H9 (cell line): ENCODE measurements around the gene KRT80. TPM values are rescaled to one million over a fixed set of nuclear protein-coding genes. Genes with fewer than 3 reads are reported as not detected.

Experiments used
- DNase-seq: peaks from one replicate; pipeline ENCODE4 v3.0.0-alpha.2; 2017
- H2AFZ ChIP-seq: one replicate; pipeline ENCODE4 v1.6.1; 2013; ENCODE audit warnings: mild to moderate bottlenecking, low read length, control low read depth, moderate library complexity
- H2AK5ac ChIP-seq: 2 replicates; pipeline ENCODE4 v1.6.1; 2013; ENCODE audit warnings: low read length, control low read depth, mixed read lengths; ENCODE audit not compliant: insufficient read length
- H2BK120ac ChIP-seq: one replicate; pipeline ENCODE4 v1.6.1; 2013; ENCODE audit warnings: low read depth, mild to moderate bottlenecking, low read length, control low read depth, inconsistent platforms; ENCODE audit not compliant: poor library complexity, severe bottlenecking
- H2BK12ac ChIP-seq: 2 replicates; pipeline ENCODE4 v1.6.1; 2013; ENCODE audit warnings: low read length, control low read depth, mixed read lengths, low read depth; ENCODE audit not compliant: insufficient read length
- H2BK15ac ChIP-seq: 2 replicates; pipeline ENCODE4 v1.6.1; 2013; ENCODE audit warnings: low read depth, low read length, control low read depth
- H2BK20ac ChIP-seq: one replicate; pipeline ENCODE4 v1.6.1; 2013; ENCODE audit warnings: low read depth, mild to moderate bottlenecking, low read length, control low read depth, inconsistent platforms; ENCODE audit not compliant: poor library complexity, severe bottlenecking
- H2BK5ac ChIP-seq: 2 replicates; pipeline ENCODE4 v1.6.1; 2013; ENCODE audit warnings: low read length, control low read depth, mixed read lengths; ENCODE audit not compliant: insufficient read length
- H3K14ac ChIP-seq: 2 replicates; pipeline ENCODE4 v1.6.1; 2013; ENCODE audit warnings: low read length, control low read depth; ENCODE audit not compliant: insufficient read depth
- H3K18ac ChIP-seq: 2 replicates; pipeline ENCODE4 v1.6.1; 2013; ENCODE audit warnings: low read depth, mild to moderate bottlenecking, mixed read lengths, low read length, control low read depth; ENCODE audit not compliant: insufficient read length
- H3K23ac ChIP-seq: 2 replicates; pipeline ENCODE4 v1.6.1; 2013; ENCODE audit warnings: low read length, control low read depth, mixed read lengths, low read depth; ENCODE audit not compliant: insufficient read length
- H3K23me2 ChIP-seq: 2 replicates; pipeline ENCODE4 v1.6.1; 2013; ENCODE audit warnings: low read depth, mild to moderate bottlenecking, mixed read lengths, low read length, control low read depth; ENCODE audit not compliant: insufficient read length, poor library complexity, severe bottlenecking
- H3K27ac ChIP-seq: 2 replicates; pipeline ENCODE4 v1.5.1; 2013; ENCODE audit warnings: low read length, control low read depth, mixed read lengths, low read depth; ENCODE audit not compliant: insufficient read length
- H3K27me3 ChIP-seq: 2 replicates; pipeline ENCODE4 v1.6.1; 2013; ENCODE audit warnings: low read length, control low read depth, inconsistent platforms; ENCODE audit not compliant: insufficient read depth
- H3K4ac ChIP-seq: 2 replicates; pipeline ENCODE4 v1.6.1; 2013; ENCODE audit warnings: low read depth, mild to moderate bottlenecking, control low read depth, inconsistent platforms, low read length, moderate library complexity
- H3K4me1 ChIP-seq: 2 replicates; pipeline ENCODE4 v1.6.1; 2013; ENCODE audit warnings: low read length, control low read depth, inconsistent platforms; ENCODE audit not compliant: insufficient read depth
- H3K4me2 ChIP-seq: 2 replicates; pipeline ENCODE4 v1.6.1; 2013; ENCODE audit warnings: low read length, control low read depth, mixed read lengths; ENCODE audit not compliant: insufficient read length, insufficient read depth
- H3K56ac ChIP-seq: 2 replicates; pipeline ENCODE4 v1.6.1; 2013; ENCODE audit warnings: low read depth, mild to moderate bottlenecking, mixed read lengths, low read length, control low read depth; ENCODE audit not compliant: insufficient read length
- H3K79me1 ChIP-seq: 2 replicates; pipeline ENCODE4 v1.6.1; 2013; ENCODE audit warnings: low read depth, mild to moderate bottlenecking, moderate library complexity, low read length, control low read depth, inconsistent platforms; ENCODE audit not compliant: insufficient read depth, poor library complexity, severe bottlenecking
- H3K79me2 ChIP-seq: 2 replicates; pipeline ENCODE4 v1.6.1; 2013; ENCODE audit warnings: low read length, control low read depth, inconsistent platforms; ENCODE audit not compliant: insufficient read depth
- H3K9ac ChIP-seq: 2 replicates; pipeline ENCODE4 v1.6.1; 2013; ENCODE audit warnings: low read length, control low read depth, mixed read lengths; ENCODE audit not compliant: insufficient read length; ENCODE audit errors: extremely low read depth
- H3K9me3 ChIP-seq: one replicate; pipeline ENCODE4 v1.6.1; 2013; ENCODE audit warnings: low read depth, low read length, inconsistent platforms; ENCODE audit not compliant: control insufficient read depth
- H3T11ph ChIP-seq: one replicate; pipeline ENCODE4 v1.6.1; 2013; ENCODE audit warnings: mild to moderate bottlenecking, low read length, control low read depth, inconsistent platforms
- H4K20me1 ChIP-seq: one replicate; pipeline ENCODE4 v1.6.1; 2013; ENCODE audit not compliant: control insufficient read depth, insufficient read length, insufficient read depth
- H4K5ac ChIP-seq: 2 replicates; pipeline ENCODE4 v1.6.1; 2013; ENCODE audit warnings: low read depth, mild to moderate bottlenecking, mixed read lengths, low read length, control low read depth; ENCODE audit not compliant: insufficient read length
- H4K8ac ChIP-seq: replicated peaks from 2 replicates; pipeline ENCODE4 v1.6.1; 2013; ENCODE audit warnings: low read length, control low read depth, mixed read lengths, low read depth; ENCODE audit not compliant: insufficient read length
- H4K91ac ChIP-seq: 2 replicates; pipeline ENCODE4 v1.6.1; 2013; ENCODE audit warnings: low read depth, mild to moderate bottlenecking, moderate library complexity, mixed read lengths, low read length, control low read depth; ENCODE audit not compliant: insufficient read length
- H3K27ac Mint-ChIP-seq, 3 experiments: 2 replicates in 2 of 3; 3 replicates in 1 of 3; pipeline ENCODE4 v1.8.0; 2020 to 2021; ENCODE audit warnings: mixed read lengths in 3 of 3, mild to moderate bottlenecking in 1 of 3, moderate library complexity in 1 of 3
- H3K27me3 Mint-ChIP-seq: 2 replicates; pipeline ENCODE4 v1.8.0; 2021; ENCODE audit warnings: low read depth, mild to moderate bottlenecking, moderate library complexity, mixed read lengths
- H3K36me3 Mint-ChIP-seq, 3 experiments: 2 replicates in 2 of 3; 3 replicates in 1 of 3; pipeline ENCODE4 v1.8.0; 2020 to 2021; ENCODE audit warnings: low read depth in 3 of 3, mixed read lengths in 3 of 3; ENCODE audit not compliant: insufficient read depth in 1 of 3
- H3K4me1 Mint-ChIP-seq, 2 experiments: 2 replicates each; pipeline ENCODE4 v1.8.0; 2020; ENCODE audit warnings: mixed read lengths in 2 of 2
- H3K4me3 Mint-ChIP-seq, 2 experiments: 2 replicates in 1 of 2; 3 replicates in 1 of 2; pipeline ENCODE4 v1.8.0; 2020 to 2021; ENCODE audit warnings: mild to moderate bottlenecking in 2 of 2, mixed read lengths in 2 of 2, moderate library complexity in 1 of 2
- H3K9me3 Mint-ChIP-seq, 2 experiments: 2 replicates in 1 of 2; 3 replicates in 1 of 2; pipeline ENCODE4 v1.8.0; 2020; ENCODE audit warnings: mild to moderate bottlenecking in 2 of 2, mixed read lengths in 2 of 2, moderate library complexity in 1 of 2
- CTCF ChIP-seq: fragments of 200-600 bp; sonication (generic); conservative IDR thresholded peaks from 3 replicates; pipeline ENCODE4 v1.8.0; 2021; ENCODE audit warnings: antibody characterized with exemption, mild to moderate bottlenecking
- WGBS: extraction: QIAGEN DNeasy Blood & Tissue Kit; methylation state at CpG from one replicate; pipeline ENCODE4 v1.1.7; 2013; ENCODE audit warnings: missing lambda C conversion rate, low lambda C conversion rate, mixed read lengths; ENCODE audit not compliant: insufficient read length; ENCODE audit errors: extremely low coverage; 5-methylcytosine and 5-hydroxymethylcytosine counted together
- total RNA-seq: library from RNA; stranded (reverse); gene quantifications from 2 replicates; pipeline ENCODE4 v1.2.1, GENCODE V29; 2021

The KRT80 gene
- total RNA-seq, 1 experiment from 2014 or later, result not detected

GRCh38 chr12:52178443-52178842 lies 13.4 kb downstream of the KRT80 start:
- Histone ChIP-seq H3K9ac (no peak overlapping the region), H3K79me1 (no peaks in the 10 kb centered on the region), H4K20me1 (no peaks in the 10 kb centered on the region), H2BK20ac (no peak overlapping the region), H2BK120ac (no peak overlapping the region), H4K91ac (no peak overlapping the region), H4K5ac (no peak overlapping the region), H3K23me2 (no peaks in the 10 kb centered on the region), H3K27me3 (no peaks in the 10 kb centered on the region), H2AK5ac (no peak overlapping the region), H3T11ph (no peak overlapping the region), H3K4me1 (peaks cover 2% of the 10 kb centered on the region; the same call in 1 of the 2 replicates), H3K56ac (no peak overlapping the region), H3K4me2 (no peak overlapping the region), H2BK15ac (no peak overlapping the region), H3K23ac (no peak overlapping the region), H2BK5ac (no peak overlapping the region), H3K18ac (no peak overlapping the region), H2BK12ac (no peak overlapping the region), H3K9me3 (no peaks in the 10 kb centered on the region), H3K27ac (no peak overlapping the region), H3K4ac (no peak overlapping the region), H4K8ac (no peak overlapping the region), H2AFZ (no peak overlapping the region), H3K79me2 (no peaks in the 10 kb centered on the region), H3K14ac (no peak overlapping the region; the same call in 1 of the 2 replicates)
- H3K36me3 Mint-ChIP-seq, result no peaks in the 10 kb centered on the region
- peaks cover 35 to 41% of the 10 kb centered on the region in 2 experiments for H3K4me1 Mint-ChIP-seq
- no peak overlapping the region for H3K27ac Mint-ChIP-seq
- H3K27me3 Mint-ChIP-seq, result peaks cover 13% of the 10 kb centered on the region
- TF ChIP-seq CTCF, result no peak
- no peaks in the 10 kb centered on the region; a peak in 1 of 5 replicates for H3K9me3 Mint-ChIP-seq
- no peak for DNase-seq
- no CpG with 5 or more reads among the region's 7 CpGs for WGBS
- no peak overlapping the region for H3K4me3 Mint-ChIP-seq
